Embryonic facial prominence (tissue), 1 donor: ENCODE data around the gene RPL15.
"Not testable (repeated sequence)": the region's sequence is repeated elsewhere in the genome, so short reads cannot be mapped to it uniquely, and the experiment has no call there.

ENCODE experiments used
- DNase-seq: peaks from one replicate; pipeline ENCODE4 v3.0.0-alpha.2; 2016; ENCODE audit errors: extremely low spot score

The RPL15 gene

DNA sequence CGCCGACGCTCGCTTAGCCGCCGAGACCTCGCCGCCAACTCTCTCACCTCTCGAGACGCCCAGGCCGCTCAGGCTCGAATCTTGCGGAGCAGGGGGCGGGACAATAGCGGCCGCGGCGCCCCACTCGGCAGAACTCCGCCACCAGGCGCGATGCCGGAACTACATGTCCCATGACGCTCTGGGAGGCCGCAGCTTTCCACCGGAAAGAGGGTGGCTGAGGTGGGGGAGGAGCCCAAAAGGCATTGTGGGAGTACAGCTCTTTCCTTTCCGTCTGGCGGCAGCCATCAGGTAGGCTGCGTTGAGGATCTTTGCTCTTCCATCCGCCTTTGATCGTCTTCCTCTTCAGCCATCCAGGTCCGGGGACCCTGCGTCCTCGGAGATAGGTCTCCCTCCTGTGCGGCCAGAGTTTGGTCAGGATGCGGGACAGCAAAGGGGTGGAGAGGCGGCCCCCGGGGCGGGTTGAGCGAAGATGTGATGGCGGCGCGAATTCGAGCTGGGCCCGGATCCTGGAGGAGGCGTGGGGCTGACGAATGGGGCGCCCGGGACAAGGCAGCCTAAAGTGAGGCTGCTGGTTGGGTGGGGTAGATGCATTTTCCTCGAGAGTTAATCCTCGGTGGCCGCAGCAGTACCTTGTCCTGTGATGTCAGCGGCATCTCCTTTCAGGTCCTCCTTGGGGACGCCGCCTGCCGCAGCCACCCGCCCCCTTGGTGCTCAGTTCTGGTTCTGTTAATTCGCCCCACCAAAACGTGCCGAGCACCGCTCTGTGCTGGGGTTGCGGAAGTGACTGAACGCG, at the start of gene RPL15, which contains the start of gene NKIRAS1:
TSS of gene RPL15 (plus strand) at position 247 of the 793 bp plus-strand sequence. CDS start 728 bp downstream, outside the sequence.
TSS of gene NKIRAS1 (minus strand) at position 105 of the 793 bp plus-strand sequence. CDS start 6,086 bp downstream, outside the sequence.
- peak; percentile 94 for DNase-seq

GRCh38 chr3:23867400-23867799, 49.5 kb upstream of the RPL15 start:
- DNase-seq: no peak

- DNase-seq: no peak
Measured at GRCh38 chr3:23867838-23868237, 49.1 kb upstream of the RPL15 start.

GRCh38 chr3:23869977-23870662, 46.8 kb upstream of the RPL15 start:
- DNase-seq: no peak

DNA sequence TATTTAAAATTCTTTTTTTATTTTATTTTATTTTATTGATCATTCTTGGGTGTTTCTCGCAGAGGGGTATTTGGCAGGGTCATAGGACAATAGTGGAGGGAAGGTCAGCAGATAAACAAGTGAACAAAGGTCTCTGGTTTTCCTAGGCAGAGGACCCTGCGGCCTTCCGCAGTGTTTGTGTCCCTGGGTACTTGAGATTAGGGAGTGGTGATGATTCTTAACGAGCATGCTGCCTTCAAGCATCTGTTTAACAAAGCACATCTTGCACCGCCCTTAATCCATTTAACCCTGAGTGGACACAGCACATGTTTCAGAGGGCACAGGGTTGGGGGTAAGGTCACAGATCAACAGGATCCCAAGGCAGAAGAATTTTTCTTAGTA, 46.3 kb upstream of the RPL15 start:
- not testable (repeated sequence) for DNase-seq

DNA sequence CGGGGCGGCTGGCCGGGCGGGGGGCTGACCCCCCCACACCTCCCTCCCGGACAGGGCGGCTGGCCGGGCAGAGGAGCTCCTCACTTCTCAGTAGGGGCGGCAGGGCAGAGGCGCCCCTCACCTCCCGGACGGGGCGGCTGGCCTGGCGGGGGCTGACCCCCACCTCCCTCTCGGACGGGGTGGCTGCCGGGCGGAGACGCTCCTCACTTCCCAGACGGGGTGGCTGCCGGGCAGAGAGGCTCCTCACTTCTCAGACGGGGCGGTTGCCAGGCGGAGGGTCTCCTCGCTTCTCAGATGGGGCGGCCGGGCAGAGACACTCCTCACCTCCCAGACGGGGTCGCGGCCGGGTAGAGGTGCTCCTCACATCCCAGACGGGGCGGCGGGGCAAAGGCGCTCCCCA, 45.6 kb upstream of the RPL15 start:
- DNase-seq: not testable (repeated sequence)

DNA sequence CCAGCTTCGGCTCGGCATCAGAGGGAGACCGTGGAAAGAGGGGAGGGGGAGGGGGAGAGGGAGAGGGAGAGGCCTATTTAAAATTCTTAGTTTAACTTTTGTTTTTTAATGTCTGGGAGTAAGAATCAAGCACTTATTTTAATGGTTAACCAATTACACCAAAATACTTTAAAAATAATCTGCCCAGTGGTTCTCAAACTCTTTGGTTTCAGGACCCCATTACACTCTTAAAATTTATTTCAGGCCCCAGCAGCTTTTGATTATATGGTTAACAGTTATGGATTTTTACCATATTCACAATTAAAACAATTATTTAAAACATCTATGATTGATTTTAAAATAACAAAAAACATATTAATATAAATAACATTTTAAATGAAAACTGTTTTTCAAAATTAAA, 44.6 kb upstream of the RPL15 start:
- DNase-seq: no peak

DNA sequence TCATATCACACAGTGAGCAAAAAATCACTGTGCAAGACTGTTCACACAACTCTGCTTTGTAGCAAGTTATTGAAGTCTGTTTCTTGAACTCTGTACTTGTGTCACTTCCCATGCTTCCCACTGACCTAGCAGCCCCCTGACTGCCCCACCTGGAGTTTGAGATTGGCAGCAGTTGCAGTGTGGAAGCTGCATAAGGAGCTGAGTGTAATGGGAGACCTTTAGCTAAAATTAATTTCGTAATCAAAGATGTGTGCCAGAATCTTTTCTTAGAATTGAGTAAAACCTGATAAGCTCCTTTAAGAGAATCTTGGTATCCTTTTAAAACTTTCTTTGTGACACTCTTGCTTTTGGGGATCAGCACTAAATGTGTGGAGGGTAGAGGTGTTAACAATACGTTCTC, 43.0 kb upstream of the RPL15 start:
- DNase-seq: no peak

DNA sequence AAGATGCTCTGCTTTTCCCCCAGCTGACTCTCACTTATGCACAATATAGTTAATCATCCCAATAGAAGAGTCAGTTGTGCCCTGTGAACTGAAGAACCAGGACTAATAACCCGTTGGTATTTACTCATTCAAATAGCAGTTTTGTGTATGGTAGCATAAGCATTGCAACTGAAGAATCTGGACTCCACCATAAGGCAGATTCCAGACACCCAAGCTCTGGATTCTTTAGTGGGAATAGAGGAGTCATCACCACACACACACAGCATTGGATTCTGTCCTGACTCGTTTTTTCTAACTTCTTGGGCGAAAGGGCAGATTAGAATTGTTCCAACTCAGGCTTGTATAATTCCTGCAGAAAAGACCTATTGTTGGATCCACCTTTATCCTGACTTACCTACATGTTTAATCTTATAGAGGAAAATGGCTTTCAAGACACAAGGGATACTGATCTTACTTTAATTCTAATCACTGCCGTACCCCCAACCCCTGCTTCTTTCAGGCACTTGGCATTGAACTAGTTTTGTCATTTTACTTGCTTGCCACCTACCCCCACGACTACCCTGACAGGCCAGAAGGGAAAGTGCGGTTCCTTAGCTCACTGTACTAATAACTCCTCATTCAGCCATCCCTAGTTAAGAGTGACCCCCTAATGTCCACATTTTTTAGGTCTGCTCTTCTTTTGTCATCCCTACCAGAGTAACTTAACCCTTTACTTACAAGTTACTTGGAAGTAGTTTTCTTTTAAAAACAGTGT, 42.4 kb upstream of the RPL15 start:
- no peak for DNase-seq

- DNase-seq: no peak
Measured at GRCh38 chr3:23875113-23875725, 41.7 kb upstream of the RPL15 start.

GRCh38 chr3:23876923-23877322, 40.0 kb upstream of the RPL15 start:
- no peak for DNase-seq

DNA sequence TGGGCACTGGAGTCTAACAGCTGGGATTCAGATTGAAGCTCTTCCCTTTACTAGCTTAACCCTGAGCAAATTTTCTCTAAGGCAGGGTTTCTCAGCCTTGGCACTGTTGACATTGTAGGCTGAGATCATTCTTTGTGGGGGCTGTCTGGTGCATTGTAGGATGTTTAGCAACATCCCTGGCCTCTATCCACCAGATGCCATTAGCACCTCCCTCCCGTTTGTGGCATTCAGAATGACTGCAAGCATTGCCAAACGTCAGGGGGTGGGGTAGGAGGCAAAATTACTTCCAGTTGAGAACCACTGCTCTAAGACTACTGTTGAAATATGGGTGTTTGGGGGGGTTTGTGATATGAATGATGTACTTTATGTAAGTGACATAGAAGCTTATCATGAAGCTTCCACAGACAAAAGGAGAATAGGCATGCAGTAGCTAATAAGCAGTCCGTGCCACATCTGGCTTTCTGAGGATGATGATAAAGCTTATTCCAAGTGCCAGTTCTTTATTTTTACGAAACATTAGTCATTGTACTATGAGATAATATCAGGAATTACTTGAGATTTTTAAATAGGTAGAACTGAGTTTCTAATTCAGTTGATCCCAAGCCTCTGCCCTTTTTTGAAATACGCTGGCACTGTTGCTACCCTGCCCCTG, 39.5 kb upstream of the RPL15 start:
- DNase-seq: no peak

DNA sequence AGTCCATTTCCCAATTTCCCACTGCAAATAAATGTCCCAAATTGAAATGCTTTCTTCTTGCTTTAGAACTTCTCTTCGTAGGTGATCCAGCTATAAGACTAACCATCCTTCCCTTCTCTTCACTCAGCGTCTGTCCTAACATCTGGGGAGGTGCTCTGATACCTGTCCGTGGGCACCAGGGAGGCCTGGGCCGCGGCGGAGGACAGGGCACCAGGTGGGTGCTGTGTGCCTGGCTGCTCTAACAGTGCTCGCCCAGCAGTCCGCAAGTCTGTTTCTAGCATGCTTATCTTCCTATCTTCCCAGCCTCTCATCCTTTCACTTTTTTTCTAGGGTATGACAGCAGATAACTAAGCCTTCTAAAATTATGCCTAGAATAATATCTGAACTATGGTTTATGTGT, 37.4 kb upstream of the RPL15 start:
- DNase-seq: no peak

GRCh38 chr3:23880703-23881339, 36.1 kb upstream of the RPL15 start:
- no peak for DNase-seq

DNA sequence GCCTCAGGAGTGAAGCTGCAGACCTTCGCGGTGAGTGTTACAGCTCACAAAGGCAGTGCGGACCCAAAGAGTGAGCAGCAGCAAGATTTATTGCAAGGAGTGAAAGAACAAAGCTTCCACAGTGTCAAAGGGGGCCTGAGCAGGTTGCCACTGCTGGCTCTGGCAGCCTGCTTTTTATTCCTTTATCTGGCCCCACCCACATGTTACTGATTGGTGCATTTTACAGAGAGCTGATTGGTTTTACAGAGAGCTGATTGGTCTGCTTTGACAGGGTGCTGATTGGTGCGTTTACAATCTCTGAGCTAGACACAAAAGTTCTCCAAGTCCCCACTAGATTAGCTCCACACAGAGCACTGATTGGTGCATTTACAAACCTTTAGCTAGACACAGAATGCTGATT, 34.9 kb upstream of the RPL15 start:
- not testable (repeated sequence) for DNase-seq

DNA sequence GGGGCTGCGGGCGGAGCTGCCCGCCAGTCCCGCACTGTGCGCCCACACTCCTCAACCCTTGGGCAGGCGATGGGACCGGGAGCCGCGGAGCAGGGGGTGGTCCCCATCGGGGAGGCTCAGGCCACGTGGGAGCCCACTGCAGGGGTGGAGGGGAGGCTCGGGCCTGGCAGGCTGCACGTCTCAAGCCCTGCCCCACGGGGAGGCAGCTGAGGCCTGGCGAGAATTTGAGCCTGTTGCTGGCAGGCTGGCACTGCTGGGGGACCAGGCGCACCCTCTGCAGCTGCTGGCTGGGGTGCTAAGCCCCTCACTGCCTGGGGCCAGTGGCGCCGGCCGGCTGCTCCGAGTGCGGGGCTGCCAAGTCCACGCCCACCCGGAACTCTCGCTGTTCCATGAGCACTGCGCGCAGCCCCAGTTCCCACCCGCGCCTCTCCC, 34.4 kb upstream of the RPL15 start:
- DNase-seq: no peak

DNA sequence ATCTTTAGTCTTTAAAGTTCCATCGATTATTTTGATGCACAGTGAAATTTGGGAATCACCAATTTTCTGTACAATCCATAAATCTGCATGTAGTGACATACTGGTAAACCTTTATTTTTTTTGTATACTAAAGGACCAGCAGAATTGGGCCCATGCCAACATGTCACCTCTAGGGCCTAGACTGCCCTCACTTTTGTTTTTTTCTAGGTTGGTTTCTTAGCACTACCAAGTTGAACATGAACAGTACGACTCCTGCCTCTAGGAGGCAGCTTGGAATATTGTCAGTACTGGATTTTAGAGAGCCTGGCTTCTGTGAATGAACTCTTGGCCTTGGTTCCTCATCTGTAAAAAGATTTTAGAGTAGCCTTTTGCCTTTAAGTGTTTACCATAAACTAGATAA, 32.5 kb upstream of the RPL15 start:
- DNase-seq: no peak

GRCh38 chr3:23885210-23885609, 31.7 kb upstream of the RPL15 start:
- no peak for DNase-seq

- DNase-seq: no peak
Measured at GRCh38 chr3:23886311-23886710, 30.6 kb upstream of the RPL15 start.

DNA sequence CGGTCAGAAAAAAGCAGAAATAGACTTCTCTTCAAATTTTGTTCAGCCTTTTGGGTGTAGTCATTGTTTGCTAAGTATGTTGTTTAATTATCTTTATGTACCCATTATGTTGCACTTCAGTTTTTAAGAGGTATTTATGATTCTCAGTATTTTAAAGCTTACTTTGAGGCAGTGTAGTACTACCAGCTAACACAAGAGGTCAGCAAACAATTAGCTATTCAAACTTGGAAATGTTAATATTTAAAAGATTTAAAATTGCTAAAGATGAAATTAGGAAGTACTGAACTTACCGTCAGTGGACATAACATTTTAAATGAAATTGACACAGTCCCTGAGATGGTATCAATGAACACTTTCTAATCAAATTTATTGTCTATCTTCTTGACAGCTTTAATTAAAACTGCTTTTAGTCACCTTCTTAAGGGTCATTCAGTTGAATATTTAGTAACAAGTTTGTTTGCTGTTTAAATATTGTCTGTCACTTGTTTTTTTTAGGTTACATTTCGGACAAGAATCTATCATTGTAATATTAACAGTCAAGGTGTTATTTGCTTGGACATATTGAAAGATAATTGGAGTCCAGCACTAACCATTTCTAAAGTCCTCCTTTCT, 28.2 kb upstream of the RPL15 start:
- DNase-seq: no peak
